GM21526 (cell line): ENCODE data around the gene ARID1B.

ENCODE experiments used
- ATAC-seq: cut with Tn5 transposase; IDR thresholded peaks from one replicate; pipeline ENCODE4 v1.9.1; 2021; ENCODE audit warnings: moderate library complexity; ENCODE audit not compliant: unreplicated experiment, low FRiP score

ARID1B gene

DNA sequence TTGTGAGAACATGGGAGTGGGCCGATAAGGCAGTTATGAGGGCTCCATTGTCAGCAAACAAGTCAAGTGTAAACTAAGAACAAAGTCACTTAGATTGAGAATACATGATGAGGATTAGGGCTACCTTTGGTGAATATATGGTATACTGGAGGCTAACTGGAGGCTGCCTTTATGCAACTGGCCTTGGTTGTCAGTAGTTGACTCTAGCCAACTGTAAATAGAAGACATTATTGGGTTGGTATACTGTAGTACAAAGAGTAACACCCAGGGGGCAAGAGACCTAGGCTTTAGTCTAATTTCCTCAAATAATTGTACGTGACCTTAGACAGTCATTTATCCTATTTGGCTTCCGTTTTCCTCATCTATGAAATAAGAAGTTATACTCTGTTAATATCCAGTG is 235.2 kb downstream of the ARID1B start:
- ATAC-seq: no peak

DNA sequence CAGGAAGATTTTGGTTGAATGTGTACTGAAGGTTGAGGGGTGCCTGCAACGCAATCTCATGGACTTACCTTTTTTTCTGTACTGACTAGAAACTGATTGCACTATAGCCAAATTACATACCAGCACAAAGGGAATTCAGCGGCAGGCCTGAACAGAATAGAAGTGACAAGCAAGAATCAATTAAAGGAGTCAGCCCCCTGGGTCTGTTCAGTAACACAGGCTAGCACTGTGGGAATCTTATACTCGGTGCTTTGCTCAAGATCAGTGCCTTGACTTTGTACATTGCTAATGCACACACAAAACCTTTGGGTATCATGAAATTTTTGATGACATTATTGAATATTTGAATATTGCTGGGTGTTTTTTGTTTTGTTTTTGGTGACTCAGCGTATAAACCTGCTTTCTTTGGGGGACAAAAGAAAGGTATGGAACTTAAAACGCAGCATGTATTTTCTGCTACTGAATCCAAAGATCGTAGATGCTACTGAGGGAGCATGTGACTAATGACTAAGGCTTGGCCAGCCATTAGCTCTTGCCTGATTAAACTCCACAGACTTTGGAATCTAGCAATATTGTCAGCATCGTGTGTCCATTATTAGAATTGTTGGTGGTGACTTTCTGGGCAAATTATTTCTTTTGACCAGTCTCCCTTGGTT is 236.6 kb downstream of the ARID1B start:
- ATAC-seq: no peak

DNA sequence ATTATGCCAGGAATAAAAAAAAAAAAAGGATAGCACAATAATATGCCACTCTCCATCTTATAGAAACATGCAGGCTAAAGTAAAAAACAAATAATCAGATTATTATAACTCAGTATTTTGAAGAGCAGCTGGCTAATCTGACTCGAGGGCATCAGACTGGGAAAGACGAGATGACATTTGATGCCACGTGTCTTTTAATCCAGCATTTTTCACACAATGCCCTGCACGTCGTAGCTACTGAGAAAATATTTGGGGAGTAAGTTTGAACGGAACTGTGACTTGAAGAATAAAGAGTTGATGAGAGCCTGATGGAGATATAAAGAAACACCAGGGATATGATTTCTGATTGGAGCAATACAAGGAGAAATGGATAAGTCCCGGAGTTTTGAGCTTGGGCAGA is 237.7 kb downstream of the ARID1B start:
- no peak for ATAC-seq

DNA sequence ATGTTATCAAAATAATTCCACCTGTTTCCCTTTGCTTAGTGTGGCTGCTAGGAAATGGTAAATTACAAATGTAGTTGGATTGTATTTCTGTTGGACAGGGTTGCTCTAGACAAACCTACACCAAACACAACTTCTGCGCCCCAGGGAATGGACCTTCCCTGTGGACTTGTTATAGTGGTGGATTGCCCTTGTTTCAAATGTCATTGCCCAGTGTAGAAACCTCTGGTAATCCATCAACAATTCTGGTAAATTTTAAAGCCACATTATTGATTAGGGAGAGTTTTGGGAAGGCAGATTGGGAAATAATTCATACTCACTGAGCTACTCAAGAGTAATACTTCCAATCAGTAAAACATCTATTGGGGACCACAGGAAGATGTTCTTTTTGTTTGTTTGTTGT is 239.8 kb downstream of the ARID1B start:
- no peak for ATAC-seq

DNA sequence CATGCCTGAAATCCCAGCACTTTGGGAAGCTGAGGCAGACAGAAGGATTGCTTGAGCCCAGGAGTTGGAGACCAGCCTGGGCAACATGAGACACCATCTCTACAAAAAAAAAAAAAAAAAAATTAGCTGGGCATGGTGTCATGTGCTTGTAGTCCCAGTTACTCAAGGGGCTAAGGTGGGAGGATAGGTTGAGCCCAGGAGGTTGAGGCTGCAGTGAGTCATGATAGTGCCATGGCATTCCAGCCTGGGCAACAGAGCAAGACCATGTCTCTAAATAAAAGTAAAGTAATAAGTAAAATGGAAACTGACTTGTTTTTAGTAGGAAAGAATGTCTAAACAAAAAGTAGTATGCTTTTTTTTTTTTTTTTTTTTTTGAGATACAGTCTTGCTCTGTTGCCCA is 240.7 kb downstream of the ARID1B start:
- no peak for ATAC-seq

DNA sequence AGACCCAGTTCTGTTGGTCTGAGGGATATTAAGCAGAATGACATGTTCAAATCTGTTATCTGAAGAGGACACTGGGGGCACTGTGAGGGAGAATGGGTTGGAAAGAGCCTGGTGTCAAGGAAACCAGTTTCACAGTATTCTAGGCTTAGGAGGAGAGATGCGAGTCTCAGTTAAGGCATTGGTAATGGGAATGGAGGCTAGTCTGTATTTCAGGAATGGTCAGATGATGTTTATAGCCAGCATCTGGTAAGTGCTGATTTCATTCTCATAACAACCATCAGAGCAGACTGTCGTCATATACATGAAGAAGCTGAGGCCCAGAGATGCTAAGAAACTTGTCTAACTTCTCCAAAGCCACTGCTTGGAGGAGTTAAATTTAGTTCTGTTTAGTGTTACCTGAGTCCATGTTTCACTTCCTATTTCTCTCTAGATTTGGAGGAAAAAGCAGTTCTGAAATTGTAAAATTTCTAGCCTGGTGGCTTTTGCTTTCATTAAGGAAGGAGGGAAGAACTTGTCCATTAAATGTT is 242.0 kb downstream of the ARID1B start:
- no peak for ATAC-seq

DNA sequence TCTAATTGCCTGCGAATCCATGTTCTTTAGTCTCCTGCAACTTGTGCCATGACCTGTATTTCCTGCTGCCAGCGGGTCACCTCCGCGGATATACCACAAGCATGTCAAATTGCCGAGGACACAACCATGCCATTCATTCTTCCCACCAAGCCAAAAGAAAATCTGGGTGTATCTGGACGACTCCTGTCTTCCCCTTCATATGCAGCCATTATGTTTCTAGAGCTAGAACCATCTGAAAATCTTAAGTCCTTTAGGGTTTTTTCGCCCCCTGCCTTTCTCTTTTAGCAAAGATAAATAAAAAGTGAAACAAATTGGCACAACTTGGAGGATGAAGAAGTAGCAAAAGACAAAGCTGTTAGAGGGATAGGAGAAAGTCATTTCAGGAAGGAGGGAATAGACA is 242.6 kb downstream of the ARID1B start:
- ATAC-seq: no peak

DNA sequence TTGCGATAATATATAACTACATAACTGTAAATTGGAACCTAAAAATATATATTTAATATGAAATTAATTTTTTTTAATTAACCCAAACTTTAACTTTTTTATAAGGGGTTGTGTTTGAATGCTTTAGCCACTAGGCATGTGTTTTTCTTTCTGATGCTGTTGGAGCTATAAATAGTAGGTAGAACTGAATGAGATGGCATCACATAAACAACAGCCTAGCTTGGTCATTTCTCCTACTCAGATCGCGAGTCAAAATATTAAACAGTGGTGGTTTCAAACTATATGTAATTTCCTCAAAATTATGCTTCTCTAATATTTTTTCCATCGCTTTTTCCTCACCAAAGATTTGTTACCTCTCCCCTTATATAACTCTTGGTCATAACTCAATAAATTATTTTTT is 243.2 kb downstream of the ARID1B start:
- ATAC-seq: no peak

DNA sequence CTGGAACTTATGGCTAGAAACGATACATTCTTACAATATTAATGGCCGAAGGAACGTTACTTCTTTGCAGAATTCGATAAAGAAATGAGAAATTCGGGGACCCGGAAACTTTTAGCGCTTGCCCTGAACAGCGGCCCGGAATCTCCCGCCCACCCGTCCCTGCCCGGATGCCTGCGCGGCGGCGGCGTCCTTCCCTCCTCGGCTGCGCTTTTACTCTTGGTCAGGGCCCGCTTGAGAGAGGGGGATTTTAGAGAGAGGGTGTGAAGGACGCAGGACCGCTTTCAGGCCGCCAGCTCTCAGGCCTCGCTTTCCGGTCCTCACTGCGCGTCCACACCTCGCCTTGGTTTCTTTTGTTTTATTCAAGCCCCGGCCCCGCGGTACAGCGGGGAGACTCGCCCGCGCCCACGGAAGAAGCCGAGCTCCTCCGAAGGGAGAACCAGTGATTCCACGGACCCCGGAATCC is 243.7 kb downstream of the ARID1B start:
- peak; percentile 36 for ATAC-seq

DNA sequence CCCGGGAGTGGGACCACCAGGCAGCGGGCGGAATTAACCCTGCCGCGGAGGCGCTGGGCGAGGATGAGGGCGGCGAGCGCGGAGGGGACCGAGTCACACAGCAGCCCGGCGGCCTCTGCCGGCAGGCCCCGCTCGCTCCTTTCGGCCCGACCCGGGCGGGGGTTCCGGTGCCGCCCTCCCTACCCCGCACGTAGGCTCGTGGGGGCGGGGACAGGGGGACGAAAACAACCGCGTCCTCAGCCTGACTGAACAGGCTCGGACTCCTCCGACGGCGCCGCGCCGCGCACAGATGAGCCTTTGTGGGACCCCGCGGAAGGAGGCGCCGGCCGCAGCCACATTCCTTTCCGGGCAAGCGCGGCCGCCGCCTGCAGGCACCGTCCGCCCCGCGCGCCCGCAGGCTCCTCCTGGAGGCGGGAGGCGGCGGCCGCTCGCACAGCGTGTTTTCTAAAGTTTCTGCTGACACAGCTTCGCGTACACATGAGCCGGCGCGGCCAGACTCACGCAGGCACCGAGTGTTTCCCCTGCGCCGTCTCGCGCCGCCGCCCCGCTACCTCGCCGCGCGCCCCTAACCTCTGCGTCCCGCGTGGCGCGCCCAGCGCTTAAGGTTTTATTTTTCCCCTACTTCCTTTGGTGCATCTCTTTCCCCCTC is 244.3 kb downstream of the ARID1B start:
- peak; percentile 71 for ATAC-seq

DNA sequence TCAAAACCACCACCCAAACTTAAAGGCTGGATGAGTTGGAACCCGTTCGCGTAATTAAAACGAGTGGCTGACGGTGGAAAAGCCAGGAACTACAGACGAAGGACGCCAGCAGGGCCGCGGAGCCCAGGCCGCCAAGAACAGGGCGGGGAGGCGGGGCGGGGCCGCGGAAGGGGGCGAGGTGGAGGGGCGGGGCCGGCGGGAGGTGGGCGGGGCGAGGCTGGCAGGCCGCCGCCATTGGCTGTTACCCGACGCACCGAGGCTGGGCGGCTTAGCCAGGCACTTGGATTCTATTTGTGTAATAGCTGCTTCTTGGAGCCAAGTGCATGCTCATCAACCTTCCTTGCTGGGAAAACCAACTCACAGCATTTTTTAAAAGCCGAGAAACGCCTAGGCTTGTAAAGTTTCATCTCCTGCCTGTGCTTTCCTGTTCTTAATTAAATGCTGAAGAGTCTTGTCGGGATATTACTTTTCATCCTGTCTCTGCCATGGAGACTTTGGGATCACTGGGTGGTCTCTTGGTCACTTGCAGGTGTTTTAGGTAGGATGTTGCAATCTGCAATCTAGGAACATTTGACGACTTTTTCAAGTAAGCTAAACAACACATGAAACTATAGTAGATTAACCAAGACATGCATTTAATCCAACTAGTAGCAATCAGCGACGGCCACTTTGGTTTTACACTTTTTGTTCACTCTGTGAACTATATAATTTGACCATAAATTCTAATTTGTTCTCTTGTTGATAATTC is 245.0 kb downstream of the ARID1B start:
- peak; percentile 41 for ATAC-seq

DNA sequence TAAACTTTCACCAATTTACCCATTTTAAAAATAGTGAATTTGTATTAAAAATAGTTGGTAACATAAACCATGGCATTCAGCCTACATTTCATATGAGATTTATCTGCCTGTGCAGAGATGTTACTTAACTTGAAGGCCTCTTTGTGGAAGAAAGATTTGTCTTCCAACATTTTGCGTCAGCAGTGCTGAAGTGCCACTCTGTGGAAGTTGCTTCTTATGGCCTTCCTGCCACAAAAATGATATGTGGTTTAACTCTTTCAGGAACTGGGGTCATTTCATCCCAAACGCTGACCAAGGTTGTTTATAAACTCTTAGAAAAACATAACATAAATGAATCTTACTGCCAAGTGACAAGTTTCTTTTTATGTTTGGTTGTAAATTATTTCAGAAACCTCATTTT is 246.8 kb downstream of the ARID1B start:
- no peak for ATAC-seq

DNA sequence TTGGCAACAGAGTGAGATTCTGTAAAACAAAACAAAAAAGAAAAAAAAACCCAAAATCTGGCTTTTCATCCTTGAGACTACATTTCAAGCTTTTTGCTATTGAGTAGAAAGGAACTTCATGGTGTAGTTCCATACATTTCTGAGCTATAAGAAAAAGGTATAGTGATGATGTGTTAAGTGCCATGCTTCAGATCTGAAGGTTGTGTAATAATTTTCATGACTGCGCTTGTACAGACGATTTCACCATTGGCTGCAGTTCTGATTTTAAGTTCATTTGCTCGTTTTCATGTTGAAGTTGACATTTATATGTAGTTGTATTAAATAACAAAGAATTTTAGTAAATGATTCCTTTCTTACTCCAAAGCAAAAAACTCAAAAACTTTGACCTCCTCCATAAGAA is 247.6 kb downstream of the ARID1B start:
- ATAC-seq: no peak

DNA sequence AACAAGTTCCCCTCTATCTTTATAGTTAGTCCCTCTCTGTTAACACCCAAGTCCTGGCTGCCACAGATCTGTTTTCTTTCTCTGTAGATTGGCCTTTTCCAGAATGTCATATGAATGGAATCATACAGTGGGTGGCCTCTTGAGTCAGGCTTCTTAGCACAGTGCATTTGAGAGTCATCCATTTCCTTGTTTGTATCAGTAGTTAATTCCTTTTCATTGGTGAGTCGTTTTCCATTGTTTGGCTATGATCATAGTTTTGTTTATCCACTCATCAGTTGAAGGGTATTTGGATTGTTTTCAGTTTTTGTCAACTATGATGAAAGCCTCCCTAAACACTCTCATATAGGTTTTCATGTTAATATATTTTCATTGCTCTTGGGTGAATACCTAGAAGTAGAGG is 248.3 kb downstream of the ARID1B start:
- ATAC-seq: no peak

DNA sequence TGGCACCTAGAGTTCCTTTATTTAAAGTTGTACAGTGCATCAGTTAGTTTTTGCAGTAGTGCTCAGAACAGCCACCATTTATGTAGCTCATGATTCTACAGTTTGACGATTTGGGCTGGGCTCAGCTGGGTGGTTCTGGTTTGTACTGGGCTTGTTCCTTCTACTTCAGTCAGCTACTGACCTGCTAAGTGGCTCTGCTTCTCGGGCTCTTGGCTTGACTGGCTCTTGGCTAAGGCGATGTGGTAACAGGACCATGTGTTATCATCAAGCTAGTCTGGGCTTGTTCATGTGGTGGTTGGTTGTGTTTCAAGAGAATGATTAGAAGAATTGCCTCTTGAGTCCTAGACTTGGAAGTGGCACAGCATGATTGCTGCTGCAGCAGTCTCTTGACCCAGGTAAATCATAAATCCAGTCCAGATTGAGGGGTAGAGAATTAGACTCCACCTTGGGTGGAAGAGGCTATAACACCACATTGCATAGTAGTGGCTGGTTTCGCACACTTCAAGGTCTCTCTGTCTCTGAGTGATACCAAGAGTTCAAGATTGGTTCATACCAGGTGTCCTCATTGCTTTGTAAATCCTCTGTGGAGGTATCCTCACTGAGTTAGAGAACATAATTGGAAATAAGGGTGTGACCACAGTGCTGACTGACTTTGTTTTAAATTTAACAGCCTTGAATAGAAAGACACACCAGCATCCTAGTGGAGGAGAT is 253.0 kb downstream of the ARID1B start:
- ATAC-seq: peak; percentile 47

DNA sequence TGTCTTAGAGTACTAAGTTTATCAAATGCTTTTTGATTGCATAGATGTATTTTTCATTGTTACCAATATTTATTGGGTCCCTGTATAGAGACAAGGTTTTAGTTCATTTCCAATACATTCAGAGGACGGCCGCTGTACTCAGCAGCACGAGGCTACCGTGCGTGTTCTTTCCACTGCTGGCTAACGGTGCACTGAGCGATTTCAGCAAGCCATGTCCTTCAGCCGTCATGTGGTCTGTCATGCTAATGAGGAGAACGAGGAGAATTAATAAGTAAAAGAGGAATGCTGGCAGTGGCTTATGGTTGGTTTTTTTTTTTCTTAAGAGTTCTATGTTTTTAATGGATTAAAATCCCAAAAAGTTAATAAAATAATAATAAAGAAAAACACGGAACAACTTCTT is 253.6 kb downstream of the ARID1B start:
- no peak for ATAC-seq

DNA sequence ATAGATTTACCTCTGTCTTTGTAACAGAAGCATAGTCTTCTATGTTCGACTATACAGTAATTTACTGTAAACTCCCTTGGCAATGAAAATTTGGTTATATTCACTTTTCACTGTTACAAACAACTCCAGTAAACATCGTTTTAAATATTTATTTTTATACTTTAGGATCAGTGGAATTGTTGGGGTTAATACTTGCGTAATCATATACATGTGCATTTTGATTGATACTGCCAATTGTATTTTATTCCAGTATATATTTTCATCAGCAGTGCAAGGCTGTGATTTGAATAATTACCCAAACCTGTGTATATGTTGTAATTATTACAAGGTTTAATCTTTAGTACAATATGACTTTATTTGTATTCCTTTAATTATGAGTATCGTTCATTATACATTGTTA is 255.7 kb downstream of the ARID1B start:
- no peak for ATAC-seq

DNA sequence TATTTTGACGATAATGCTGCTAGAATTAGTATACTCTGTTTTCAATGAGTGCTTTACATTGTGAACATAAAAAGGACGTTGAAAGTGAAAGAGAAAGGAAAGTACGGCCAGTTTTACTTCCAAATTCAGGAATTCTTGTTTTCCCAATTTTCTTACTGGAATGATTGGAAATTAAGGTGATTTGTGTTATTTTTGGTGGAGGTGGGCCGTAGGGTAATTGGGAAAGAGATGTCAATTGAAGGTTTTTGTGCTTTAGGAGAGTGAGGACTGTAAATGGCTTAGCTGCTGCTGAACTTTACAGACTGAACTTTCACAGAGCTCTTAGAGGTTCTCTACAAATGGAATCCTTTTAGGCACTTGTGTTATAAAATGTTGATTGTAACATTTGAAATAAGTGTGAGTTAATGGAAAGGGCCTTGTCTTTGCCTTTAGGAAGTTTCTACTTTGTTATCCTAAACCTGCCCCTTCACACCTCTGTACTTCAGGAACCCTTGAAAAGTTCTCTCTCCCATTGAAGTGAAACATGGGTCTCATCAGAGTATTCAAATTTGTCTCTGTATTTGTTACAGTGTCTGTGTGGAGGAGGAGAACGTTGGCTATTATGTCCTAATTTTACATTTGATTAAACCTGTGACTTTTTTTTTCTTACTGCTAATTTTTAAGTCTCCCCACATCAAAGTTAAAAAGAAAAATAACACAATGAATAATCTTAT is 256.4 kb downstream of the ARID1B start:
- ATAC-seq: no peak

DNA sequence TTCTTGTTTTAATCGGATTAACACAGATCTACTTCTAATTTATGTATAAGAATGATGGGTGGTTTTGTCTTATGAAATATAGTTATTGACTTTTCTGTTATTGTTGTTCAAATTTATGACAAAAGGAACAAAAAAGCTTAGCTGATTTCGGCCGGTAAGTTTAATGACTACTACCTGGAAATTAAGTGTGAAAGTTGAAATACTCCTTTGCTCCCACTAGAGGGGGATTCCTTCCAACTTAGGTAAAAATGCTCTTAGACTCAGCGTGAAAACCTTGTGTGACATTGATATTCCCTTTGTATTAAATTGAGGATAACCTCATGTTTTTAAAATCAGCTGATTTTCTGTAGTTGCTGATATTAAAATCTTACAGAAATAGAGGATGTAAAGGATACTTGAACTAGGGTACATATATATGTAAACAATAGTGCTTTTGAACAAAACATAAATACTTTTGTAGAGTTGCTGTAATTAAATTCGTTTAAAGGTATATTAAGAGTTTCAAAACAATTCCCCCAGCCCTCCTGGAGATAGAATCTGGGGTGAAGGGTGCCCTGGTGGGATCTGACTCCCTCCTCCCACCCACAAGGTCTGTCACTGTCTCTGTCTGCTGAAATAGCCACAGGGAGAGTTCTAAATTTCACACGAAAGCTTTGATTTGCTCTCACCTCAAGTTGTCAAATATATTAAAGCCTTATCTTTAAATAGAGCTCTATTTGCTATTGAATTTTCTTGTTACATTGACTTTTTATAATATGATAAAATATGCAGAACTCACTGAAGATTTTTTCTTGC is 257.5 kb downstream of the ARID1B start:
- ATAC-seq: no peak

DNA sequence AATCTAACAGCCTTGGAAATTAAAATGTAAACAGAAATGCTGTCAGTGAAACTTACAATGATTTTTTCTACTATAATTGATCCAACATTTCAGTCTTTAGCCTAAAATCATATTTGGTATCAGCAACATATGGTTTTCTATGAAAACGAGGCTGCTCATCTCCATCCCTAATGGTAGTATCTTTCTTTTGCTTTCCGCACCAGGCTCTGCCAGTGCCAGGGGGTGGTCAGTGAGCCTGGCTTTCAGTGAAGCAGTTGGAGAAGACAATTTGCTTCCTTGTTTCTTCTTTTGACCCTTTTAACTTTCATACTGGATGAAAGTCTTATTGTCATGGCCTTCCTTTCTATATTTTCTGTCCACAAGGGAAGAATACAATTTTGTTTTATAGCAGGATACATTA is 258.4 kb downstream of the ARID1B start:
- no peak for ATAC-seq
